Activated CD4-positive, alpha-beta T cell treated with anti-CD3 and anti-CD28 coated beads for 36 hours (primary cell): ENCODE measurements around the gene HINFP. TPM values are rescaled to one million over a fixed set of nuclear protein-coding genes. Genes with fewer than 3 reads are reported as not detected.

Experiments
- ATAC-seq: fragments of 200-7000 bp; cut with Tn5 transposase; one replicate; pipeline ENCODE4 v1.10.0; 2021; ENCODE audit warnings: mild to moderate bottlenecking, moderate library complexity
- CTCF ChIA-PET: fragments of 350-600 bp; sonication (Branson Sonifier 250); formaldehyde crosslinking; loops from one replicate; lab custom pipeline; 2021; ENCODE audit warnings: antibody characterized with exemption; lab: Charles Lee
- POLR2A ChIA-PET: fragments of 350-600 bp; sonication (Branson Sonifier 250); formaldehyde crosslinking; loops from one replicate; lab custom pipeline; 2021; ENCODE audit warnings: antibody characterized with exemption, inconsistent platforms; lab: Charles Lee
- DNase-seq: peaks from one replicate; pipeline ENCODE4 v3.0.0-alpha.2; 2020
- H3K27ac Mint-ChIP-seq: one replicate; pipeline ENCODE4 v1.8.0; 2021; ENCODE audit warnings: mixed read lengths
- H3K27me3 Mint-ChIP-seq: one replicate; pipeline ENCODE4 v1.8.0; 2021; ENCODE audit warnings: mixed read lengths
- H3K36me3 Mint-ChIP-seq: one replicate; pipeline ENCODE4 v1.8.0; 2021; ENCODE audit warnings: low read depth, mixed read lengths
- H3K4me1 Mint-ChIP-seq: one replicate; pipeline ENCODE4 v1.8.0; 2021; ENCODE audit warnings: mixed read lengths
- H3K4me3 Mint-ChIP-seq: one replicate; pipeline ENCODE4 v1.8.0; 2021; ENCODE audit warnings: mild to moderate bottlenecking, moderate library complexity, mixed read lengths
- H3K9me3 Mint-ChIP-seq: one replicate; pipeline ENCODE4 v1.8.0; 2021; ENCODE audit warnings: low read depth, mixed read lengths
- intact Hi-C, 2 experiments: fragments of 100-400 bp; cut with DNase I in 1 of 2; cut with micrococcal nuclease in 1 of 2; formaldehyde crosslinking; loops; one replicate each; pipeline versions ENCODE4 v1.14.2 to v1.15.1; 2022 to 2024; cut with DNase I, micrococcal nuclease
- total RNA-seq, 2 experiments: library from RNA; stranded (reverse); gene quantifications; one replicate each; pipeline ENCODE4 v1.2.3, GENCODE V29; 2021

Gene HINFP
- total RNA-seq, 2 experiments from 2014 or later, result 24.0 to 27.2 TPM

DNA sequence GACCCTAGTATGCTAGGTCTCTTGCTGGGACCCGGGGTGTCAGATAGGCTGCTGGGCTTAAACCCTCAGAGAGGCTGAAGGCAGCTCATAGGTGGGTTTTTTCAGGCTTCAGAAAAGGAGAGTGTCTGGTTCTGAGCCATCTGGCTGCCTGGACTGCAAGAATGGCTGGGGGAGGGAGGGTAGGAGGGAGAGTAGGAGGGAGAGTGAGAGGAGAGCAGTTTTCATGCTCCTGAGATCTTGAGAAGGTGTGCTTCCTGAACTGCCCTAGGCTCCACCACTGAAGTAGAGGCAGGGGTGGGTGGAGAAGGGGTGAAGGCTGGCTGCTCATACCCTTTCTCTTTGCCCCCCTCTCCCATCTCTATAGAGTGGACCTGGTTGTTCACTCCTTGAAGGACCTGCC is 32.1 kb upstream of the HINFP start:
- H3K27me3 Mint-ChIP-seq, result no peaks in the 10 kb centered on the region
- ChIA-PET POLR2A (interaction anchor here (1.2 kb wide), 1 partner anchor 13 kb away, joined by 4 read pairs; no protein-coding TSS in a partner anchor), CTCF (interaction anchor here (0.7 kb wide), 1 partner anchor 24 kb away, joined by 3 read pairs; no protein-coding TSS in a partner anchor)
- DNase-seq (no peak), ATAC-seq (no peak)
- H3K36me3 Mint-ChIP-seq, result peaks cover 31% of the 10 kb centered on the region
- no peaks in the 10 kb centered on the region for H3K9me3 Mint-ChIP-seq
- H3K4me3 Mint-ChIP-seq, result no peak overlapping the region
- peaks cover 43% of the 10 kb centered on the region for H3K4me1 Mint-ChIP-seq
- H3K27ac Mint-ChIP-seq, result no peak overlapping the region
- intact Hi-C loops, result no loop called here

DNA sequence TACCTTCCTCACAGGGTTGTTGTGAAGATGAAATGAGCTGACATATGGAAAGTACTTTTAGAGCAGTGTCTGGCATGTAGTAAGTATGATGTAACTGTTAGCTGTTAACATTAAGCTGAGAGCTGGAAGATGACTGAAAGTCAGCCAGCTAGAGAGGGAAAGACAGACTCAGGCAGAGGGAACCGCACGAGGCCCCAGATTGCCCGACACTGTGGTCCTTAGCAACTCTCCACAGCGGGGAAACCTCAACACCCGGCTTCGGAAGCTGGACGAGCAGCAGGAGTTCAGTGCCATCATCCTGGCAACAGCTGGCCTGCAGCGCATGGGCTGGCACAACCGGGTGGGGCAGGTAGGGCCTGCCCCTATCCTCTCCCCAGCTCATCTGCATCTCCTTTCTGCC is 30.2 kb upstream of the HINFP start:
- Mint-ChIP-seq H3K4me1 (peaks cover 38% of the 10 kb centered on the region), H3K36me3 (peaks cover 44% of the 10 kb centered on the region), H3K27me3 (no peaks in the 10 kb centered on the region), H3K9me3 (no peaks in the 10 kb centered on the region), H3K4me3 (no peak overlapping the region), H3K27ac (peak overlapping the region; percentile 71)
- DNase-seq, result no peak
- intact Hi-C loops, result no loop called here
- CTCF ChIA-PET, result interaction anchor here (0.7 to 1.0 kb wide), 2 partner anchors 24 to 105 kb away, joined by 3 read pairs; partner anchors contain the start of gene VPS11
- no peak for ATAC-seq
- POLR2A ChIA-PET, result interaction anchor here (0.6 to 2.4 kb wide), 5 partner anchors 11 to 163 kb away, joined by 3 to 13 read pairs (median 4); partner anchors contain the start of genes C2CD2L, DPAGT1, TRAPPC4 and VPS11

DNA sequence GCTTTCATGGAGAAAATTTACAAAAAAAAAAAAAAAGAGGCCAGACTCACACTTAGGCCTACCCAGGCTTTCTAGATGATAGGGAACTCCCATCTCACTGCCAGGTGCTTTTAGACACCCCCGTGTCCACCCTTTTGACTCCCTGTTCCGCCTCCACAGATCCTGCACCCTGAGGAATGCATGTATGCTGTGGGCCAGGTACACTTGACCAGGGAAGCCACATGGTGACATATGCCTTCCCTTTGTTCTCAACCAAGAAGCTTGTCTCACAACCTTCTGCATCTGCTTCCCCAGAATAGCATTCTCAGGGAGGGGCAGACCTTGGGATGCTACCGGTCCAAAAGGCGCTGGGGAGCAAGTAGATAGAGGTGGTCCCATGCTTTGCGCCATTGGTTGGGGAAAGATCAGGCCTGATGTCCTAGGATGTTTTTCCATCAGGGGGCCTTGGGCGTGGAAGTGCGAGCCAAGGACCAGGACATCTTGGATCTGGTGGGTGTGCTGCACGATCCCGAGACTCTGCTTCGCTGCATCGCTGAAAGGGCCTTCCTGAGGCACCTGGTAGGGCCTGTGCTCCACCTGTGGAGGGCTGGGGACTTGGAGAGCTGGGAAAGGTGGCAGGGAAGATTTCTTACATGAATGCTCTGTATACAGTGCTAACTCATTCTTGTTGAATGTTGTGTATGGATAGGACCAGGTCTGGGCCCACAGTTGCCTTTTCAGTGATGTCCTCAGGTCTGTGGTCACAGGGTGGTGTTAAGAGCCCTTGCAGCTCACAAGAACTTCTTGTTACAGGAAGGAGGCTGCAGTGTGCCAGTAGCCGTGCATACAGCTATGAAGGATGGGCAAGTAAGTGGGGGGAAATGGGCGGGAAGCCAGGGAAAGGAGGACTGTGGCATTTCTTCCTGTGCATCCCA is 29.2 kb upstream of the HINFP start:
- no peaks in the 10 kb centered on the region for H3K9me3 Mint-ChIP-seq
- H3K4me3 Mint-ChIP-seq, result peak overlapping the region; percentile 93
- no peak for DNase-seq
- H3K27ac Mint-ChIP-seq, result peak overlapping the region; percentile 23
- CTCF ChIA-PET, result interaction anchor here (0.6 to 1.1 kb wide), 3 partner anchors 10 to 103 kb away, joined by 3 to 4 read pairs (median 3); partner anchors contain the start of gene C2CD2L
- POLR2A ChIA-PET, result interaction anchor here (0.8 to 2.4 kb wide), 6 partner anchors 8 to 30 kb away, joined by 4 to 13 read pairs (median 6); partner anchors contain the start of genes C2CD2L, DPAGT1, HINFP and HMBS
- H3K4me1 Mint-ChIP-seq, result peaks cover 42% of the 10 kb centered on the region
- no peak for ATAC-seq
- peaks cover 53% of the 10 kb centered on the region for H3K36me3 Mint-ChIP-seq
- intact Hi-C loops, result no loop called here
- no peaks in the 10 kb centered on the region for H3K27me3 Mint-ChIP-seq

DNA sequence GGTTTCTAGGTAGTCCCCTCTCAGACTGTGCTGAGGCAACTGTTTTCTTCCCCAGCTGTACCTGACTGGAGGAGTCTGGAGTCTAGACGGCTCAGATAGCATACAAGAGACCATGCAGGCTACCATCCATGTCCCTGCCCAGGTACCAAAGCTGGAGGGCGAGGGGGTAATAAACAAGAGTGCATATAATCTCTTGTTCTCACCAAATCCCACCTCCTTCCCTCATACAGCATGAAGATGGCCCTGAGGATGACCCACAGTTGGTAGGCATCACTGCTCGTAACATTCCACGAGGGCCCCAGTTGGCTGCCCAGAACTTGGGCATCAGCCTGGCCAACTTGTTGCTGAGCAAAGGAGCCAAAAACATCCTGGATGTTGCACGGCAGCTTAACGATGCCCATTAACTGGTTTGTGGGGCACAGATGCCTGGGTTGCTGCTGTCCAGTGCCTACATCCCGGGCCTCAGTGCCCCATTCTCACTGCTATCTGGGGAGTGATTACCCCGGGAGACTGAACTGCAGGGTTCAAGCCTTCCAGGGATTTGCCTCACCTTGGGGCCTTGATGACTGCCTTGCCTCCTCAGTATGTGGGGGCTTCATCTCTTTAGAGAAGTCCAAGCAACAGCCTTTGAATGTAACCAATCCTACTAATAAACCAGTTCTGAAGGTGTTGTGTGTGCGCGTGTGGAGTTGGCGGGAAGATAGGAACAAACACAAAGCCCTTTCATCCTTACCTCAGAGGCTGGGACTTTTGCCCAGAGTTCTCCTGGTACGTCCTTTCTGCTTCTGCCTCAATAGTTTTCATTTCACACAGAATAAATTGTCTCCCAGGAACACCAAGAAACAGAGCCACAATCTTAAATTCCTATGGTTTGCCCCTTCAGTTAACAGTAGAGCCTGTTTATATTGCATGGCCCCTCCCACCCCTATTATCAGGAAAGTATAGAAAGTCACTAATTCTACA is 28.2 kb upstream of the HINFP start:
- Mint-ChIP-seq H3K27ac (peak overlapping the region; percentile 82), H3K27me3 (no peaks in the 10 kb centered on the region), H3K9me3 (no peaks in the 10 kb centered on the region), H3K36me3 (peaks cover 62% of the 10 kb centered on the region), H3K4me3 (peak overlapping the region; percentile 93), H3K4me1 (peaks cover 38% of the 10 kb centered on the region)
- intact Hi-C loops, result no loop called here
- ChIA-PET CTCF (interaction anchor here (0.6 to 3.6 kb wide), 4 partner anchors 9 to 398 kb away, joined by 3 to 11 read pairs (median 4); partner anchors contain the start of gene C2CD2L), POLR2A (interaction anchor here (0.8 to 2.4 kb wide), 5 partner anchors 9 to 29 kb away, joined by 4 to 13 read pairs (median 4); partner anchors contain the start of genes DPAGT1, HINFP, HMBS and VPS11)
- no peak for ATAC-seq
- DNase-seq, result no peak

DNA sequence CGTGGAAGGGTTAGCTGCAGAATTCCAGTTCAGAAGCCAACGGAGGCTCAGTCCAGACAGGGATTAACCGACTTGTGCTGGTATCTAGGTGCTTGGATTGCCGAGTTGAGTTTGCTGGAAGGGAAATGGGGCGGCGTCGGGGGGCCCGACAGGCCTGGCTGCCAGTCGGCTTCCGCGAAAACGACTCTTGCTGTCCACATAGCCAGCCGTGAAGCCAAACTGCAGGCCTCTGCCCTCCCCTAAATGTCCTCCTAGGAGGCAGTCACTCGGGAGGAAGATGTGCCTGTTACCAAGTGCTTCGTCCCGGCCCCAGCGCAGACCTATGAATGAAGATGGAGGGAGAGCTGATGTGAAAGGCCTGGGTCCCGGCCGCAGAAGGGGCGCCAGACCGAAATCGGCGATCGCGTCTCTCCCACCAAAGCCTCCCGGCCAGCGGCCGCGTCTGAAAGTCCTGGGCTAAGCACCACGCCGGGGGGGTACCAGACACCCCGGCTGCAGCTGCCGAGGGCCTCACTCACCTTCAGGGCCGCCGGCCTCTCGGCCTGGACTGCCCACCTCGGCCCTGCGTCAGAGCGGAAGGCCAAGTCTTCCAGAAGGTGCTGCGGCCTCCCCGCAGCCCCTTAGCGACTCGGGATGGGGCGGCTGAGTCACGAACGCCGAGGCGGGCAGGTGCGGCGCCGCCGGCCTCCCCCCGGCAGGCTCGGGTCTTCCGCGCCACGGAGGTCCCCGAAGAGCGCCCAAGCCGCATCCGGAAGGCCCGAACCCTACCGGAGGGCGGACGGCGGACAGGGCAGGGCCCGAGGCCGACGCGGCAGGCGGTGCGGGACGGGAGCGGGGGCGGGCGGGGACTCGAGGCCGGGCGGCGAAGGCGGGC is 27.2 kb upstream of the HINFP start:
- Mint-ChIP-seq H3K27ac (peak overlapping the region; percentile 94), H3K4me3 (peak overlapping the region; percentile 93), H3K36me3 (peaks cover 71% of the 10 kb centered on the region), H3K4me1 (peaks cover 44% of the 10 kb centered on the region), H3K27me3 (no peaks in the 10 kb centered on the region), H3K9me3 (no peaks in the 10 kb centered on the region)
- ChIA-PET CTCF (interaction anchor here (1.9 to 3.6 kb wide), 2 partner anchors 13 to 15 kb away, joined by 9 to 11 read pairs; partner anchors contain the start of gene C2CD2L), POLR2A (interaction anchor here (0.5 to 2.6 kb wide), 13 partner anchors 8 to 244 kb away, joined by 3 to 28 read pairs (median 4); partner anchors contain the start of genes C2CD2L, HINFP, HMBS and RPS25)
- intact Hi-C loops, result loop anchor here (2.0 kb wide), 4 partner anchors 27 to 165 kb away; partner anchors contain the start of genes NLRX1 (in 1 of the 2) and VPS11 (in 1 of the 2)
- peak; percentile 68 for DNase-seq
- peak; percentile 3 for ATAC-seq

DNA sequence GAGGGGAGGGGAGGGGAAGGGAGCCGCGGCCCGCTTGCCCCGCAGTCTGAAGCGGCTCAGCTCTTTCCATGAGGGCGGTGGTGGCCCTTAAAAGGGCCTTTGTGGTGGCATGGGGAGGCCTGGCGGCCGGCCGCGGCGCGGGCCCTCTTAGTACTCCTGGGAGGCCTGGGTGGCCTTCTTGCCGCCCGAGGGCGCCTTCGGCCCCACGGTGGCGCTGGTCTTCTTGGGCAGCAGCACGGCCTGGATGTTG is 26.6 kb upstream of the HINFP start:
- peaks cover 72% of the 10 kb centered on the region for H3K36me3 Mint-ChIP-seq
- DNase-seq, result peak; percentile 74

DNA sequence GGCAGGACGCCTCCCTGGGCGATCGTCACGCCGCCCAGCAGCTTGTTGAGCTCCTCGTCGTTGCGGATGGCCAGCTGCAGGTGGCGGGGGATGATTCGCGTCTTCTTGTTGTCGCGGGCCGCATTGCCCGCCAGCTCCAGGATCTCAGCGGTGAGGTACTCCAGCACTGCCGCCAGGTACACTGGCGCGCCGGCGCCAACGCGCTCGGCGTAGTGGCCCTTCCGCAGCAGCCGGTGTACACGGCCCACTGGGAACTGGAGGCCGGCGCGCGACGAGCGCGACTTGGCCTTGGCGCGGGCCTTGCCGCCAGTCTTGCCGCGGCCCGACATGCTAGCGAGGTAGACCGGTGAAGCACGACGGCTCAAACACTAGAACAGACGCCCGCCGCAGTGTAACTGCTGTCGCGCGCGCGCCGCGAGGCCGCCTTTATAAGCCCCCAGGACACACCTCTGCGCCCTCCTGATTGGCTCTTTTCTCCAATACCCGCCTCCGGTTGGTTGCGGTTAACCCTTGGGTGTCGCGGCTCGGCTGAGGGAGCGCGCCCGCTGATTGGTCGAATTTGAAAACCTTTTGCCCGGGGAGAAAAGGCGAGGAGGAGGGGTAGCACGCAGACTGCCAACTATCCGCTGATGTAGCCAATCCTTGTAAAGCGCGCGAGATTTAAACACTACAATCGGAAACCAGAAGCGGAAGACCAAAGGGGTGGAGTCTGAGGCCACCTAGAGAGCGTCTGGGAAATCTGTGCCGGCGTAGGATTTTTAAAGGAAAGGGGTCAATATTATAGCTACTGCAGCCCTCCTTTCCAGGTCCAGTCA is 26.1 kb upstream of the HINFP start:
- intact Hi-C loops, result loop anchor here (1.0 to 2.0 kb wide), 14 partner anchors 10 to 239 kb away; partner anchors contain the start of genes HINFP (in 2 of the 2), HYOU1 (in 2 of the 2), RPS25 (in 2 of the 2) and TRAPPC4 (in 2 of the 2)
- ATAC-seq, result peak; percentile 90
- peaks cover 50% of the 10 kb centered on the region for H3K4me1 Mint-ChIP-seq

More for the DNA sequence above, 26.6 kb upstream of the HINFP start:
- no peaks in the 10 kb centered on the region for H3K27me3 Mint-ChIP-seq
- ATAC-seq, result peak; percentile 14
- H3K4me1 Mint-ChIP-seq, result peaks cover 45% of the 10 kb centered on the region
- H3K27ac Mint-ChIP-seq, result peak overlapping the region; percentile 94
- peak overlapping the region; percentile 93 for H3K4me3 Mint-ChIP-seq
- ChIA-PET POLR2A (interaction anchor here (0.5 to 2.6 kb wide), 12 partner anchors 10 to 243 kb away, joined by 3 to 28 read pairs (median 5); partner anchors contain the start of genes C2CD2L, HINFP, HMBS and RPS25), CTCF (interaction anchor here (0.7 to 3.6 kb wide), 3 partner anchors 12 to 26 kb away, joined by 4 to 11 read pairs (median 9); partner anchors contain the start of genes C2CD2L and HINFP)
- intact Hi-C loops, result loop anchor here (1.0 to 2.0 kb wide), 14 partner anchors 9 to 240 kb away; partner anchors contain the start of genes HINFP (in 2 of the 2), HYOU1 (in 2 of the 2), RPS25 (in 2 of the 2) and TRAPPC4 (in 2 of the 2)
- H3K9me3 Mint-ChIP-seq, result no peaks in the 10 kb centered on the region

DNA sequence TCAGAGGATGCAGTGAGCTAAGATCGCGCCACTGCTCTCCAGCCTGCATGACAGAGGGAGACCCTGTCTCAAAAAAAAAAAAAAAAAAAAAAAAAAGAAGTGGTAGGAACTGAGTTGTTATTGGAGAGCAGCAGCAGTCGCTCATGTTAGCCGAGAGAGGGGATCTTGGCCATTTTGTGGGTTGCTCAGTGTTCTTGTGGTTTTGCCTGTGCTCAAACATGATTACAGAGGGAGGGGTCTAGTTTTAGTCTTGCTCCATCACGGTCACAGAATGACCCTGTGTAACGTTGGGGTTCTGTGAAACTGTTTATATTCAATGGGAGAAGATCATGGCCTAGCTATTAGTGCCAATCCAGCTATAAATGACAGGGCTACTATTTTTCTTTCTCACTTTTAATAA is 21.7 kb upstream of the HINFP start:
- H3K9me3 Mint-ChIP-seq, result no peaks in the 10 kb centered on the region
- no peak for ATAC-seq
- H3K27ac Mint-ChIP-seq, result peak overlapping the region; percentile 5
- intact Hi-C loops, result loop anchor here in 1 of 2 experiments (2.0 kb wide), 1 partner anchor 223 kb away; no protein-coding TSS in a partner anchor
- H3K4me1 Mint-ChIP-seq, result peaks cover 45% of the 10 kb centered on the region
- H3K36me3 Mint-ChIP-seq, result peaks cover 45% of the 10 kb centered on the region
- CTCF ChIA-PET, result interaction anchor here (0.8 to 3.7 kb wide), 6 partner anchors 9 to 157 kb away, joined by 3 to 20 read pairs (median 4); partner anchors contain the start of genes HMBS, TRAPPC4 and VPS11
- POLR2A ChIA-PET, result no interaction called here
- no peaks in the 10 kb centered on the region for H3K27me3 Mint-ChIP-seq
- DNase-seq, result no peak
- H3K4me3 Mint-ChIP-seq, result peak overlapping the region; percentile 95

More for the DNA sequence above, 26.1 kb upstream of the HINFP start:
- H3K27me3 Mint-ChIP-seq, result no peaks in the 10 kb centered on the region
- peaks cover 77% of the 10 kb centered on the region for H3K36me3 Mint-ChIP-seq
- DNase-seq, result peak; percentile 100
- POLR2A ChIA-PET, result interaction anchor here (0.5 to 2.6 kb wide), 17 partner anchors 9 to 243 kb away, joined by 3 to 28 read pairs (median 5); partner anchors contain the start of genes C2CD2L, HINFP, HMBS and RPS25
- H3K9me3 Mint-ChIP-seq, result no peaks in the 10 kb centered on the region
- H3K27ac Mint-ChIP-seq, result peak overlapping the region; percentile 94
- peak overlapping the region; percentile 93 for H3K4me3 Mint-ChIP-seq
- CTCF ChIA-PET, result interaction anchor here (0.6 to 3.6 kb wide), 10 partner anchors 11 to 856 kb away, joined by 3 to 11 read pairs (median 4); partner anchors contain the start of genes C2CD2L, CBL, CENATAC and HINFP
